DOHH2 (cell line): Measurements from ENCODE around the gene LRRC4B.
A peak's percentile ranks its signal among the peaks of the same experiment; 100 is the strongest.

ENCODE experiments used
- H3F3A ChIP-seq: fragments of 200-600 bp; sonication (generic), shearing (Covaris generic); 2 replicates; pipeline ENCODE4 v1.6.0; 2016; ENCODE audit warnings: antibody characterized with exemption, mild to moderate bottlenecking; ENCODE audit not compliant: control insufficient read depth, insufficient read depth
- H3K27ac ChIP-seq: fragments of 200-600 bp; sonication (generic); 2 replicates; pipeline ENCODE4 v1.5.1; 2014; ENCODE audit warnings: low read depth, mild to moderate bottlenecking, low read length, moderate library complexity
- H3K27me3 ChIP-seq: fragments of 200-600 bp; sonication (generic); 2 replicates; pipeline ENCODE4 v1.6.1; 2014; ENCODE audit warnings: mild to moderate bottlenecking, low read length, mixed read lengths; ENCODE audit not compliant: control insufficient read depth
- H3K36me3 ChIP-seq: fragments of 200-600 bp; sonication (generic); 2 replicates; pipeline ENCODE4 v1.6.1; 2014; ENCODE audit warnings: mild to moderate bottlenecking, low read length, moderate library complexity, mixed read lengths; ENCODE audit not compliant: control insufficient read depth
- H3K4me1 ChIP-seq: fragments of 200-600 bp; sonication (generic); 2 replicates; pipeline ENCODE4 v1.6.1; 2014; ENCODE audit warnings: mild to moderate bottlenecking, low read length, mixed read lengths; ENCODE audit not compliant: control insufficient read depth
- H3K4me2 ChIP-seq: fragments of 200-600 bp; sonication (generic); 2 replicates; pipeline ENCODE4 v1.6.0; 2014; ENCODE audit warnings: mild to moderate bottlenecking, low read length, moderate library complexity
- H3K4me3 ChIP-seq: fragments of 200-600 bp; sonication (generic); 2 replicates; pipeline ENCODE4 v1.5.1; 2014; ENCODE audit warnings: mild to moderate bottlenecking, low read length, mixed read lengths
- H3K79me2 ChIP-seq: fragments of 200-600 bp; sonication (generic); 2 replicates; pipeline ENCODE4 v1.6.1; 2014; ENCODE audit warnings: mild to moderate bottlenecking, low read length, mixed read lengths; ENCODE audit not compliant: control insufficient read depth
- H3K9me2 ChIP-seq: fragments of 200-600 bp; sonication (generic); replicated peaks from 2 replicates; pipeline ENCODE4 v1.6.1; 2014; ENCODE audit warnings: mild to moderate bottlenecking, low read length, mixed read lengths; ENCODE audit not compliant: control insufficient read depth
- H3K9me3 ChIP-seq: fragments of 200-600 bp; sonication (generic); 2 replicates; pipeline ENCODE4 v1.6.1; 2014; ENCODE audit warnings: antibody characterized with exemption, low read length, mixed read lengths; ENCODE audit not compliant: control insufficient read depth, insufficient read depth
- H4K20me1 ChIP-seq: fragments of 200-600 bp; sonication (generic); 2 replicates; pipeline ENCODE4 v1.6.0; 2014; ENCODE audit warnings: low read depth, mild to moderate bottlenecking, antibody characterized with exemption, low read length, moderate library complexity; ENCODE audit not compliant: control insufficient read depth, insufficient read depth
- EZH2phosphoT487 ChIP-seq: fragments of 200-600 bp; sonication (generic); IDR thresholded peaks from 2 replicates; pipeline ENCODE4 v1.6.1; 2017; ENCODE audit warnings: borderline replicate concordance, mild to moderate bottlenecking, antibody characterized with exemption, low read length, moderate library complexity, mixed read lengths
- TF ChIP-seq, protein P1 (sequence below): fragments of 200-600 bp; sonication (generic); IDR thresholded peaks from one replicate; pipeline ENCODE4 v1.5.1; 2014; ENCODE audit warnings: antibody characterized with exemption, mild to moderate bottlenecking, low read depth, low read length; ENCODE audit not compliant: poor library complexity, severe bottlenecking

Gene LRRC4B

GRCh38 chr19:50520822-50521465 lies 47.3 kb downstream of the LRRC4B start:
- Histone ChIP-seq H3F3A (no peaks in the 10 kb centered on the region), H3K9me2 (no peaks in the 10 kb centered on the region), H3K79me2 (no peaks in the 10 kb centered on the region), H3K36me3 (no peaks in the 10 kb centered on the region), H3K9me3 (no peaks in the 10 kb centered on the region), H3K4me1 (no peaks in the 10 kb centered on the region), H4K20me1 (no peaks in the 10 kb centered on the region), H3K27ac (no peak overlapping the region), H3K27me3 (no peaks in the 10 kb centered on the region), H3K4me3 (no peak overlapping the region), H3K4me2 (no peak overlapping the region)
- no peak for TF ChIP-seq EZH2phosphoT487
- TF ChIP-seq, protein P1, sequence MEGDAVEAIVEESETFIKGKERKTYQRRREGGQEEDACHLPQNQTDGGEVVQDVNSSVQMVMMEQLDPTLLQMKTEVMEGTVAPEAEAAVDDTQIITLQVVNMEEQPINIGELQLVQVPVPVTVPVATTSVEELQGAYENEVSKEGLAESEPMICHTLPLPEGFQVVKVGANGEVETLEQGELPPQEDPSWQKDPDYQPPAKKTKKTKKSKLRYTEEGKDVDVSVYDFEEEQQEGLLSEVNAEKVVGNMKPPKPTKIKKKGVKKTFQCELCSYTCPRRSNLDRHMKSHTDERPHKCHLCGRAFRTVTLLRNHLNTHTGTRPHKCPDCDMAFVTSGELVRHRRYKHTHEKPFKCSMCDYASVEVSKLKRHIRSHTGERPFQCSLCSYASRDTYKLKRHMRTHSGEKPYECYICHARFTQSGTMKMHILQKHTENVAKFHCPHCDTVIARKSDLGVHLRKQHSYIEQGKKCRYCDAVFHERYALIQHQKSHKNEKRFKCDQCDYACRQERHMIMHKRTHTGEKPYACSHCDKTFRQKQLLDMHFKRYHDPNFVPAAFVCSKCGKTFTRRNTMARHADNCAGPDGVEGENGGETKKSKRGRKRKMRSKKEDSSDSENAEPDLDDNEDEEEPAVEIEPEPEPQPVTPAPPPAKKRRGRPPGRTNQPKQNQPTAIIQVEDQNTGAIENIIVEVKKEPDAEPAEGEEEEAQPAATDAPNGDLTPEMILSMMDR: no peak

DNA sequence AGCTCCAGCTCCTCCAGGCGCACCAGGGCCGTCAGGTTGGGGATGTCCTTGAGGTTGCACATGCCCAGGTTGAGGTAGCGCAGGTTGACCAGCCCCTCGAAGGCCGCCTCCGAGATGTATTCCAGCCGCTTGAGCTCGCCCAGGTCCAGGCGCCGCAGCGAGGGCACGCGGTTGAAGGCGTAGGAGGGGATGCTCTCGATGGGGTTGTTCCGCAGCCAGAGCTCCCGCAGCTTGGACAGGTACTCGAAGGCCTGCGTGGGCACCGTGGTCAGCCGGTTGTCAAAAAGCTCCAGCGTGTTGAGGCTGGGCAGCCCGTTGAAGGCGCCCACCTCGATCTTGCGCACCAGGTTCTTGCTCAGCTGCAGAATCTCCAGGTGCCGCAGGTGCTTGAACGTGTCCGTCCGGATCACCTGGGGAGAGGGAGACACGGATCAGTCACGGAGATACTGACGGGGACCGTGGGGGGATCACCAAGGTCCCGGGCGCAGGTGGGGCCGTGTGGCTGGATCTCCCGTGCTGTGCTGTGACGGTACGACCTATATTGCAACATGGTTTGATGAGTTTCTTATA lies 49.1 kb downstream of the LRRC4B start:
- Histone ChIP-seq H4K20me1 (no peaks in the 10 kb centered on the region), H3K9me2 (no peaks in the 10 kb centered on the region)

GRCh38 chr19:50518091-50519005 lies 49.9 kb downstream of the LRRC4B start:
- no peaks in the 10 kb centered on the region for H4K20me1 ChIP-seq
- no peaks in the 10 kb centered on the region for H3K4me1 ChIP-seq
- H3K4me3 ChIP-seq: no peak overlapping the region
- no peaks in the 10 kb centered on the region for H3K36me3 ChIP-seq
- H3K9me2 ChIP-seq: no peaks in the 10 kb centered on the region
- TF ChIP-seq, protein P1: peak; percentile 48
- no peak for TF ChIP-seq EZH2phosphoT487
- H3K27ac ChIP-seq: no peak overlapping the region
- H3F3A ChIP-seq: no peaks in the 10 kb centered on the region
- no peaks in the 10 kb centered on the region for H3K79me2 ChIP-seq
- no peak overlapping the region for H3K4me2 ChIP-seq
- H3K9me3 ChIP-seq: no peaks in the 10 kb centered on the region
- no peaks in the 10 kb centered on the region for H3K27me3 ChIP-seq

More for the DNA sequence above, 49.1 kb downstream of the LRRC4B start:
- Histone ChIP-seq H3K79me2 (no peaks in the 10 kb centered on the region), H3K27me3 (no peaks in the 10 kb centered on the region), H3K4me2 (no peak overlapping the region), H3F3A (no peaks in the 10 kb centered on the region), H3K9me3 (no peaks in the 10 kb centered on the region), H3K4me3 (no peak overlapping the region), H3K4me1 (no peaks in the 10 kb centered on the region), H3K36me3 (no peaks in the 10 kb centered on the region), H3K27ac (no peak overlapping the region)
- TF ChIP-seq EZH2phosphoT487: no peak
- TF ChIP-seq, protein P1: no peak
